Esophagus squamous epithelium (tissue), 4 donors: ENCODE data around the gene SPSB4.

Source experiments
- CTCF ChIP-seq, 6 experiments: fragments of 450-650 bp in 4 of 6; fragments of 200-600 bp in 2 of 6; sonication (generic) in 2 of 6; IDR thresholded peaks; one replicate each; pipeline ENCODE4 v1.5.1; 2016 to 2019; ENCODE audit warnings: antibody characterized with exemption in 6 of 6, mild to moderate bottlenecking in 4 of 6, moderate library complexity in 4 of 6
- POLR2A ChIP-seq, 4 donors: fragments of 450-650 bp; IDR thresholded peaks; one replicate each; pipeline ENCODE4 v1.6.1; 2017; ENCODE audit warnings: antibody characterized with exemption in 4 of 4, mild to moderate bottlenecking in 4 of 4, moderate library complexity in 3 of 4

- TF ChIP-seq CTCF (IDR thresholded peaks at IDR 0.05) (no peak), POLR2A (IDR thresholded peaks at IDR 0.05) (no peak)
These were observed 61.6 kb downstream of the SPSB4 start for GRCh38 chr3:141112686-141113297.
